HG03280 (cell line): ENCODE results near the gene NKAIN2.
"Not testable (repeated sequence)": the region's sequence is repeated elsewhere in the genome, so short reads cannot be mapped to it uniquely, and the experiment has no call there.

Experiments
- ATAC-seq: cut with Tn5 transposase; IDR thresholded peaks from one replicate; pipeline ENCODE4 v1.9.1; 2021; ENCODE audit warnings: mild to moderate bottlenecking, moderate library complexity; ENCODE audit not compliant: unreplicated experiment

The NKAIN2 gene

GRCh38 chr6:124167249-124167648 lies 363.6 kb downstream of the NKAIN2 start:
- not testable (repeated sequence) for ATAC-seq

- ATAC-seq = no peak
Observed at GRCh38 chr6:124190256-124190655, 386.6 kb downstream of the NKAIN2 start.

GRCh38 chr6:124193132-124193531 lies 389.5 kb downstream of the NKAIN2 start:
- no peak for ATAC-seq

- ATAC-seq = no peak
Observed at GRCh38 chr6:124197148-124197547, 393.5 kb downstream of the NKAIN2 start.

- ATAC-seq = no peak
Observed at GRCh38 chr6:124199286-124199685, 395.6 kb downstream of the NKAIN2 start.

- ATAC-seq = no peak
Observed at GRCh38 chr6:124200661-124201060, 397.0 kb downstream of the NKAIN2 start.

- ATAC-seq = no peak
Observed at GRCh38 chr6:124203101-124203811, 399.6 kb downstream of the NKAIN2 start.

GRCh38 chr6:124203812-124204167 lies 400.1 kb downstream of the NKAIN2 start:
- no peak for ATAC-seq

GRCh38 chr6:124205921-124206320 lies 402.3 kb downstream of the NKAIN2 start:
- no peak for ATAC-seq

GRCh38 chr6:124223611-124224345 lies 420.1 kb downstream of the NKAIN2 start:
- ATAC-seq = no peak

GRCh38 chr6:124226396-124226795 lies 422.7 kb downstream of the NKAIN2 start:
- ATAC-seq = no peak

GRCh38 chr6:124233221-124233620 lies 429.6 kb downstream of the NKAIN2 start:
- ATAC-seq = no peak

GRCh38 chr6:124234801-124235200 lies 431.1 kb downstream of the NKAIN2 start:
- no peak for ATAC-seq

- no peak for ATAC-seq
Observed at GRCh38 chr6:124237911-124238310, 434.2 kb downstream of the NKAIN2 start.

- ATAC-seq = not testable (repeated sequence)
Observed at GRCh38 chr6:124238408-124238807, 434.7 kb downstream of the NKAIN2 start.

- ATAC-seq = no peak
Observed at GRCh38 chr6:124254941-124255685, 451.4 kb downstream of the NKAIN2 start.

- ATAC-seq = no peak
Observed at GRCh38 chr6:124260337-124260736, 456.7 kb downstream of the NKAIN2 start.

- no peak for ATAC-seq
Observed at GRCh38 chr6:124269733-124270132, 466.1 kb downstream of the NKAIN2 start.

- no peak for ATAC-seq
Observed at GRCh38 chr6:124273701-124274100, 470.0 kb downstream of the NKAIN2 start.

GRCh38 chr6:124282541-124282940 lies 478.9 kb downstream of the NKAIN2 start:
- ATAC-seq = no peak

GRCh38 chr6:124283486-124283885 lies 479.8 kb downstream of the NKAIN2 start:
- ATAC-seq = no peak

- no peak for ATAC-seq
Observed at GRCh38 chr6:124285146-124285545, 481.5 kb downstream of the NKAIN2 start.
